GM08714 (cell line): ENCODE results near the gene JAK3.

Experiments
- H3K4me3 ChIP-seq: fragments of 200-500 bp; sonication (Bioruptor generic); 2 replicates; pipeline ENCODE4 v1.5.1; 2014; ENCODE audit warnings: mild to moderate bottlenecking, low read length, inconsistent platforms
- ZNF274 ChIP-seq: IDR thresholded peaks from 2 replicates; pipeline ENCODE4 v1.6.1; 2012; ENCODE audit warnings: mild to moderate bottlenecking, low read depth, low read length

JAK3 gene

DNA sequence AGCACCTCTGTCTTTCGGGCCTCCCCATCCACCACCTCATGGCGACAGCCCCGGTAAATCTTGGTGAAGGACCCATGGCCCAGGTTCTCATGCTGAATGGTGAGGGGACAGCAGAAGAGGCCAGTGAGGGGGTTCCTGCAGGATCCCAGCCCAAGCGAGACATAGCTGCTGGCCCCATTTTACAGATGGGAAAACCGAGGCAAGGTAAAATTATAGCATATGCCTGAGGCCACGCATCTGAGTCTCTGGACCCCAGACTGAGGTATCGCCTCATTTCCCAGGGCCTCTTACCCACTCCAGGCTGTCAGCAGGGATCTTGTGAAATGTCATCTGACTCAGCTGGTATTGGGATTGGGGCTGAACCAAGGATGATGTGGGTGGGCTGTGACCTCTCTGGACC lies 9.8 kb downstream of the JAK3 start:
- no peak overlapping the region for H3K4me3 ChIP-seq
- no peak for TF ChIP-seq ZNF274

DNA sequence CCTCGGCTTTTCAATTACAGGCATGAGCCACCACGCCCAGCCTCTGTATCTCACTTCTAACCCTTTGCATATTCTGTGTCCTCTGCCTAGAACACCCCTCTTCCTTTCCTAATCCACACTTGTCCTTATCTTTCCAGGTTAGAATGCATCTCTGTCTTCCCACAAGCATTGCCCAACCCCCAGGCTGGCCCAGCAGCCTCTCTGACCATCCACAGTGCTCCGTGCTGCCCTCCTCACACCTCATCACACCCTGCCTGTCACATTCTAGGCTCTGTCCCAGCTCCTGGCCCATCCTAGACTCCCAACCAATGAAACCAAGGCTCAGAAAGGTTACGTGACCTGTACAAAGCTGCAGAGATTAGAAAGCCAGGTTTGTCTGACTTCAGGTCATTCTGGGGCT lies 11.3 kb downstream of the JAK3 start:
- no peak for TF ChIP-seq ZNF274

DNA sequence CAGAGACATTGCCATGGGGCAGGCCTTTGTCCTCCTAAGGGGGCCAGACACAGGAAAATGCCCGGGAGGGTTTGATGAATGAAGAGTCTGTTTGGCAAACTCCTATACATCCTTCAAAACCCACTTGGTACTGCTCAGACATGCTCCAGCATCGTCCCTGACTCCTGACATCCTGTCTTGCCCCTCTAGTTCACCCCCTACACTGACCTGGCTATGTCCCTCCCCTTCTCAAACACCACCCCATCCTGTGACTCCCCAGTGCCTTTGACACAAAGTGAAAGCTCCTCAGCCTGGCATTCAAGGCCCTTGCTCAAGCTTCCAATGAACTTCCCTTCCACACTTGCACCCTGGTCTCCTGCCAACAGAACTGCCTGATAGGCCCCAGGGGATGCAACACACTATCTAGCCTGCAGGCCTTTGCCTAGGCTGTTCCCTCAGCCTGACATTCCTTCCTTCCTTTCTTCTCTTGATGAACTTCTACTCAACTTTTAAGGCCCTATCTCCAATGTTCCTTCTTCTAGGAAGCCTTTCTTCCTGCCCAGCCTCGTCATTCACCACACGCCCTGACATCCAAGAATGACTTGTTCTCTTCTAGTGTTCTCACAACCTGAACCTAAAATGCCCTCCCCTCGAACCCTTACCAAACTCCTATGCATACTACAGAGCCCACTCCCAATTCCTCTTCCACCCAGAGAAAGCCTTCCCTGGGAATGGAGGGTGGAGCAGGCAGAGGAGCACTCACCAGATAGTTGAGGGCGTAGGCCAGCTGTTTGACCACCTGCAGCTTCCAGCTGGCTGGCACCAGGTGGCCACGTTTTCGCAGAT lies 12.4 kb downstream of the JAK3 start:
- TF ChIP-seq ZNF274, result no peak
- H3K4me3 ChIP-seq, result no peak overlapping the region

More for the DNA sequence above, 11.3 kb downstream of the JAK3 start:
- H3K4me3 ChIP-seq, result no peak overlapping the region

DNA sequence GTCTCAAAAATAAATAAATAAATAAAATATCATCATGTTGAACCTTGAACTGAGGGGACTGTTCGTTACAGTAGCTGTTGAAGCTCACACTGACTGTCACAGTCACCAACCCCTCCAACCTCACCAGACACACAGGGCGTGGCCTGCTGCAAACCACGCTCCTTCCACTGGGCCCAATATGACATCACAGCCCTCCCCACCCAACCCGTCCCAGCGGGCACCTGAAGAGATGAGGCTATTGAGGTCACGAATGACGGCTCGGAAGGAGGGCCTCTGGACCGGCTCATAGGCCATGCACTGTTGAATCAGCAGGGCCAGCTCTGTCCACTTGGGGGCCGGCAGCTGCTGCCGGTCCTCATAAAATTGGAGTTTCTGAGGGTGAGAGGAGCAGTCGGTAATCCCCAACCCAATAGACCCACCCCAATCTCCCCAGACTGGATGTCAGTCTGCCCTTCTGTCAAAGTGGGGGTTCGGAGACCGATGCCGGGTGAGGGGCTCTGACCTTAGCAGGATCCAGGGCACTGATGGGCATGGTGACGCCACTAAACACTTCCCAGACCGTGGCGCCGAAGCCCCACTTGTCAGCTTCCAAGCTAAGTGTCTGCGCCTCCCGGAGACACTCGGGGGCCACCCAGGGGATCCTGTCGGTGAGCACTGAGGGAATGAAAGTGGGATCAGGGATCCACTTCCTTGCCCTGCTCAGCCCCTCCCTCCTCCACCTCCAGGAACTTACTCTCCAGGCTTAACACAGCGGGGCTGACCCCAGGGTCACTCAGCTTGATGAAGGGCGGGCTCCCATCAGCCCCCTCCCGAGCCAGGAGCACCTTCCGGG lies 13.2 kb downstream of the JAK3 start:
- H3K4me3 ChIP-seq, result no peak overlapping the region
- TF ChIP-seq ZNF274, result no peak

DNA sequence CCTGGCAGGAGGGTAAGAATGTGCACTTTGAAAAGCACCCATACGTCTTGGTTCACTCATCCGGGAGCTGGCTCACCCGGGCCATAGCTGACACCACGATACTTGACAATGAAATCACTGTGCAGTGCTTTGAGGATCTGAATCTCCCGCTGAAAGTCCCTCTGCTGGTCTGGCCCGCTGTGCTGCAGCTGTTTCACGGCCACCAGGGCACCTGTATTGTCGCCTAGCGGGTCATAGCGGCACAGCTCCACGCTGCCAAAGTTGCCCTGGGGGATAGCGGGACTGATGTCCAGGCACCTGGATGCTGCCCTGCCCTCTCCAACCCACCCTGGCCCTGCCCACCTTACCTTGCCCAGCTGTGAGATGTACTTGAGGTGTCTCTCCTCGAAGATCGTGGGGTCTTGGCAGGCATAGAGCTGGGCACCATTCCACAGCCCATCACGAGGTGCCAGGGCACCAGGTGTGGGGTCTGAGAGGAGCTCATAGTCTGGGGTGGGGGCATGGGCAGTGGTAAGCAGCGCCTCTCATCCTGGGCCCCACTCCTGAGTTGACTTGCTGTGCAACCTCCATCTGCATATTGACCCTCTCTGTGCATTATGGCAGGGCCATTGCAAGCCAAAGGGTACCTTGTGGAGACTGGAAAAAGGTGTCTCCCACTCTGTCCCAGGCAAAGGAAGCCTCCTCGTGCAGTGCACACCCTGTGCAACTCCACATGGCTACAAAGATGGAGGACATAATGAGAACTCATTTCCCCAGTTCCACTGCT lies 15.2 kb downstream of the JAK3 start:
- H3K4me3 ChIP-seq, result no peak overlapping the region
- TF ChIP-seq ZNF274, result no peak

DNA sequence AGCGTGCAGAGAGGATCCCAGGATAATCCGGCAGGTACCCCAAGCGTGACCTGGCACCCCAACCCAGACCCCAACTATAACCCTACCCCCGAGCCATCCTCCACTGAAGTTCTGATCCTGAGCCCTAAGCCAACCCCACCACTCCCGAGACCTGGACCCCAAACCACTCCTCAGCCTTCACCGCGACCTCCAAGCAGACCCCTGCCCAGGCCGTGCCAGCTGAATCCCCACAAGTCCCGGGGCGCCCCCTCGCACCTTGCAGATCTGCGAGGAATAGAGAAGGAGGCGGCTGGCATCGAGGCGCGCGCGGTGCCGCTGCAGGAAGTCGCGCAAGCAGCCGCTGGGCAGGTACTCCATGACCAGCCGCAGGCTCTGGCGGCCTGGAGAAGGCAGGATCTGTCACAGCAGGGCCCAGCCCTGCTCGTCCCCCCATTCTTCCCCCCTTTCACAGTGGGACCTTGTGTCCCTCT lies 16.3 kb downstream of the JAK3 start:
- no peak overlapping the region for H3K4me3 ChIP-seq
- TF ChIP-seq ZNF274, result no peak

DNA sequence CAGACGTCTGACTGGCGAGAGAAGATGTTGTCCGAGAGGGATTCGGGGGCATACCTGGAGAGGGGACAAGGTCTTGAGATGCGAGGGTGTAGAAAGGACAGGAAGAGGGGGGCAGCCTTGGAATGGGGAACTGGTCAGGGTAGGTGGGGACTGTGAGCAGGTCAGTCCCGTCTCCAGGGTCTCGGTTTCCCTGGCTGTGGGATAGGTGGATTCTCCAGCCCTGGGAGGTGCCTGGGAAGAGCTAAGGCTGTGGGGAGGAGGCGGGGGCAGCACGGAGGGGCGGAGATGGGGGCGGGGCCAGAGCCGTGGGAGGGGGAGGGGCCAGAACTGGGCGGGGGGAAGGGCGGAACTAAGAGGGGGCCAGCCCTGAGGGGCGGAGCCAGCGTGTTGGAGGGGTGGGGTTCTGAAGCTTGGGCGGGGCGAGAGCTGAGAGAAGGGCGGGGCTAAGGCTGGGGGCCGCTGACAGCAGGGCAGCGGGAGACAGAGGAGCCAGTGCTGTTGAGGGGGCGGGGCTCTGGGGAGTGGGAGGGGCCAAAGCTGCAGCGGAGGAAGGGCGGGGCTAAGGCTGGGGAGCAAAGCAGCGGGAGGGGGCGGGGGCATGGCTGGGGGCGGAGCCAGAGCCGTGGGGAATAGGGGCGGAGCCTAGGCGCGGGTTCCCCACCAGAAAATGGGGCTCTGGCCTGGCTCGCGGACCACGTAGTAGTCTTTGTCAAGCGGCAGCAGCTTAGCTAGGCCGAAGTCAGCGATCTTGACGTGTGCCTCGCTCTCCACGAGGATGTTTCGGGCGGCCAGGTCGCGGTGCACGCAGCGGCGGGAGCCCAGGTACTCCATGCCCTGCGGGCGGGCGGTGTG lies 17.0 kb downstream of the JAK3 start:
- TF ChIP-seq ZNF274, result no peak
- H3K4me3 ChIP-seq, result no peak overlapping the region

DNA sequence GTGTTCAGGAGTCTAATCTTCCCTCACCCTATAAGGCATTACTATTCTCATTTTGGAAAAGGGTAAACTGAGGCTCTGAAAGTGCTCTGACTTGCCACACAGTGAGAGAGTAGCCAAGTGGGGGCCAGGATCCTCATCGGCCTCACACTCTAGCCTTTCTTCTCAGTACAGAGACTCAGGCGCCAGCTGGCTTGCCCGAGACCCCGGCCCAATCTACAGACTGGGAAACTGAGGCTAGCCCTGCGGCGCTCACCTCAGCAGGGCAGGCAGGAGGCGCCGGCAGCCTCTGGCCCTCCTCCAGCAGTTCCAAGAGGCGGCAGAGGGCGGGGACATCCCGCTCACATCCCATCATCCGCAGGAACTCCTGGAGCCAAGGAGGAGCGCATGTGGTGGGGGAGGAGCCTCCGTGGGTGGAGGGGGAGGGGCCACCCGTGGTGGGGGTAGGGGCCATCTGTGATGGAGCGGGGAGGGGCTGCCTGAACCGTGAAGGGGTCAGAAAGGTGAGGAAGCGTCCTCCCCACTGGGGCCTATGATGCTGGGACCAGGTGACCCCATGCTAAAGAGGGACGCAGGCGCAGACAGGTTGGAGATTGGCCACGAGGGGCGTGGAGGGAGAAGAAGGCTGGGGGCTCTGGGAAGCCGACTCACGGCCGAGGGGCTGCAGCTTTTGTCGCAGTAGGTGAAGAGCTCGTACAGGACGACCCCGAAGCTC lies 17.8 kb downstream of the JAK3 start:
- no peak for TF ChIP-seq ZNF274
- H3K4me3 ChIP-seq, result no peak overlapping the region

DNA sequence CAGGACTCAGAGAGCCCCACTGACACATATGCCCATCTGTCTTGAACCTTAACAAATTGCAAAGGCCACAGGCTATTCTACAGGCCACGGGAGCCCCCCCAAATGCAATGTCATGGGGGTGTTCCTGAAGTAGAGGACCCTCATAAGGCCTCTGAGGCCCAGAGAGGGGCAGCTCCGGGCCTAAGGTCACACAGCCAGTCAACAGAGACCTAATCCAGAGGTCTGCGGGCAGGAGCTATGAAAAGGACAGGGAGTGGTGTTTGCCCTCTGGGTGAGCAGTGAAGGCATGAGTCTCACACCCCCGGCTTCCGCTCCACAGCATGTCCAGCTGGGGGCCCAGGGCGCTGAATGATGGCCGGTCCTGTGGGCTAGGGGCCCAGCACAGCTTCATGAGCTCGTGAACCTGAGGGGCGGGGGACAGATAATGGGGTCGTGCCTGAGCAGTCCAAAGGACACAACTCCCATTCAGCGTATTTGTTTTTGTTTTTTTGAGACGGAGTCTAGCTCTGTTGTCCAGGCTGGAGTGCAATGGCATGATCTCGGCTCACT lies 21.2 kb downstream of the JAK3 start:
- no peak for TF ChIP-seq ZNF274
- H3K4me3 ChIP-seq, result no peak overlapping the region

DNA sequence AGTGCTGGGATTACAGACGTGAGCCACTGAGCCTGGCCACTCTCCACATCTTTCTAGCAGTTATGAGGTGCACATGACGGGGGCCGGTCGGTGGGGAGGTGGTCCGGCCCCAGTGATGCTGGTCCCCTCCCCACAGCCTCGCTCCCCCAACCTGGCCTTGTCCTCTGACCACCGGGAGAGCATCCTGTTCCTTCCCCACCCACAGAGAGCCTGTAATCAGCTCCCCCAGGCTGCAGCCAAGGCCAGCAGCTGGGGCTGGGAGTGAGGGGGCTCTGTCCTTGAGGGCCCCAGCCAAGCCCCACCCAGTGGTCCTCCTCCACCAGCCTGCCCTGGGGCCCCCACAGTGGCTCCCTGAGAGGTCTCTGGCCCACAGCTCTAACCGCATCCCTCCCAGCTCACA lies 23.4 kb downstream of the JAK3 start:
- TF ChIP-seq ZNF274, result no peak
- H3K4me3 ChIP-seq, result no peak overlapping the region

DNA sequence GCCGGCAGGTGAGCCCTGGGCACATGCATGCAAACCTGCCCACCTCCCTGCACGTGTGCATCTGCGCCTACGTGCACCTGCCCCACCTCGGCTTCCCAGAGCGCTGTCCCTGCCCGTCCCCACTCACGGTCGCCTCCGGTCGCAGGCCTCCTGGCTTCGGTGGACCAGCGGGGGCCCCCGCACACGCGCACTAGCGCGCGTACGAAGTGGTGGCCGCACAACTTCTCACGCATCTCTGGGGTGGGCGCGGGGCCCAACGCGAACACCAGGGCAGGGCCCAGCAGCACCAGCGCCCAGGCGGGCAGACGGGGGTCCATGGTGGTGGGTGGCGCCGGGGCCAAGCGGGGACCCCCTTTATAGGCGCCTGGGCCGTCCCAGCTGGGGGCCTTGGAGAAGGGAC lies 26.6 kb downstream of the JAK3 start, which contains the start of gene INSL3:
TSS of gene INSL3 (minus strand) at position 330 of the 400 bp plus-strand sequence. CDS start at position 317, 13 bp downstream.
- no peak for TF ChIP-seq ZNF274
- H3K4me3 ChIP-seq, result no peak within 1 kb of the TSS

DNA sequence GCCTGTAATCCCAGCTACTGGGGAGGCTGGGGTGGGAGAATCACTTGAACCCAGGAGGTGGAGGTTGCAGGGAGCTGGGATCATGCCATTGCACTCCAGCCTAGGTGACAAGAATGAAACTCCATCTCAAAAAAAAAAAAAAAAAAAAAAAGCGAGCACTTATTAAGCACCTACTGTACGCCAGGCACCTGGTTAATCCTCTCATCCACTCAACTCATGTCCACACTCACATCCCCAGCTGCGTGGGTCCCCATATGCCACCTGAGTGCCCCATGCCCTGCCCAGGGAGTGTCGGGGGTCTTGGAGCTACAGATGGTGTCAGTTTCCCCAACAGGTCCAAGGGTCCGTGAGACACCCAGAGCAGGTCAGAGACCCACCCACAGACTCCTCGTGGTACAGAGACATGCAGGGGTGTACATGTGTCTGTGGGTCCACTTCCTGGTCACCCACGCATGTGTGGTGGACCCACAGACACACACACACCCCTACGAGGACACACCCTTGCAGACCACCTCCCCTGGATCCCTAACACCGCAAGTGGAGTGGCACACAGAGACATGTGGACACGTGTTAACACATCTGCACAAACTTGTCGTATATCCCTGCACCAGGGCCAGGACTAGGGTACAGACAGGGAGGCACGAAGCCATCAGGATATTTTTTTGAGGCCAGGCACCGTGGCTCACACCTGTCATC lies 30.0 kb downstream of the JAK3 start:
- TF ChIP-seq ZNF274, result no peak
- no peak overlapping the region for H3K4me3 ChIP-seq

DNA sequence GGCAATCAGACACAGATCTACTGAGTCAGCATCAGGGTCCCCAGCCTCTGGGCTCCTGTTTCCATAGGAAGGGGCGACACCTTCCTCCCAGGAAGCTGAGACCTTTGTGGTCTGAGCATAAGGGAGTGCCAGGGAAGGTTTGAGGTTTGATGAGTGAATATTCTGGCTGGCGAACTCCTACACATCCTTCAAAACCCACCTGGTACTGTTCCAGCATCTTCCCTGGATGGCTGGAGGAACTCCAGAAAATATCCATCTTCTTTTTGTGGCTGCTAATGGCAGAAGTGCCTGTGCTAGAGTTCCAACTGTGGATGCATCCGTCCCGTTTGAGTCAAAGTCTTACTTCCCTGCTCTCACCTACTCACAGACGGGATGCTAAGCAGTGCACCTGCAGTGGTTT lies 35.7 kb downstream of the JAK3 start:
- no peak for TF ChIP-seq ZNF274
- no peak overlapping the region for H3K4me3 ChIP-seq
